ENCODE results near the gene CD300C.

- no peak for TF ChIP-seq CTCF (IDR thresholded peaks at IDR 0.05)
- TF ChIP-seq ZFX (IDR thresholded peaks at IDR 0.05; ENCODE audit: borderline replicate concordance) = no peak
Observed at GRCh38 chr17:74527081-74527480, 18.8 kb downstream of the CD300C start.

Measured in 22Rv1 (cell line).